Medulla oblongata (tissue), 1 donor: ENCODE data around the gene HARS2.
"Not testable (repeated sequence)": the region's sequence is repeated elsewhere in the genome, so short reads cannot be mapped to it uniquely, and the experiment has no call there.

Experiments
- DNase-seq: peaks from one replicate; pipeline ENCODE4 v3.0.0-alpha.2; 2015; ENCODE audit errors: extremely low spot score

HARS2 gene

GRCh38 chr5:140700177-140701144, 9.2 kb downstream of the HARS2 start, which contains the start of gene ZMAT2:
ZMAT2 (plus strand) TSS chr5:140700447; CDS start chr5:140700461, 14 bp downstream.
- peak; percentile 99 for DNase-seq

GRCh38 chr5:140707812-140708211, 16.6 kb downstream of the HARS2 start:
- no peak for DNase-seq

GRCh38 chr5:140708787-140709186, 17.5 kb downstream of the HARS2 start:
- DNase-seq = not testable (repeated sequence)

GRCh38 chr5:140710899-140711552, 19.8 kb downstream of the HARS2 start:
- DNase-seq = peak; percentile 94

GRCh38 chr5:140711794-140712193, 20.5 kb downstream of the HARS2 start:
- DNase-seq = no peak

GRCh38 chr5:140713562-140714094, 22.4 kb downstream of the HARS2 start:
- DNase-seq = no peak

GRCh38 chr5:140716238-140716637, 25.0 kb downstream of the HARS2 start:
- DNase-seq = not testable (repeated sequence)

- no peak for DNase-seq
Observed at GRCh38 chr5:140718266-140718592, 27.0 kb downstream of the HARS2 start.

GRCh38 chr5:140720738-140721137, 29.5 kb downstream of the HARS2 start:
- DNase-seq = not testable (repeated sequence)

- DNase-seq = not testable (repeated sequence)
Observed at GRCh38 chr5:140721395-140721794, 30.1 kb downstream of the HARS2 start.

- DNase-seq = peak; percentile 27
Observed at GRCh38 chr5:140725799-140726471, 34.7 kb downstream of the HARS2 start.

GRCh38 chr5:140733098-140733497, 41.8 kb downstream of the HARS2 start:
- no peak for DNase-seq

- no peak for DNase-seq
Observed at GRCh38 chr5:140734354-140734753, 43.1 kb downstream of the HARS2 start.

GRCh38 chr5:140737486-140737885, 46.2 kb downstream of the HARS2 start:
- DNase-seq = no peak

- no peak for DNase-seq
Observed at GRCh38 chr5:140741967-140742366, 50.7 kb downstream of the HARS2 start.
